ENCODE measurements around the gene NR2F2.

The NR2F2 gene

GRCh38 chr15:96331144-96331944, 844 bp downstream of the NR2F2 start:
- DNase-seq (ENCODE audit: insufficient read length, low spot score) (no peak), FAIRE-seq (no peak)

GRCh38 chr15:96331945-96332636, 1.6 kb downstream of the NR2F2 start:
- DNase-seq (ENCODE audit: insufficient read length, low spot score): no peak
- no peak for FAIRE-seq

- no peak for FAIRE-seq
Measured at GRCh38 chr15:96332637-96333121, 2.2 kb downstream of the NR2F2 start.

GRCh38 chr15:96333131-96334016, 2.9 kb downstream of the NR2F2 start:
- DNase-seq (ENCODE audit: insufficient read length, low spot score): no peak
- FAIRE-seq: no peak

More at GRCh38 chr15:96332637-96333121, 2.2 kb downstream of the NR2F2 start:
- no peak for DNase-seq (ENCODE audit: insufficient read length, low spot score)

GRCh38 chr15:96334017-96334704, 3.7 kb downstream of the NR2F2 start:
- FAIRE-seq (no peak), DNase-seq (ENCODE audit: insufficient read length, low spot score) (no peak)

GRCh38 chr15:96334705-96335410, 4.4 kb downstream of the NR2F2 start:
- FAIRE-seq (no peak), DNase-seq (ENCODE audit: insufficient read length, low spot score) (no peak)

- DNase-seq (ENCODE audit: insufficient read length, low spot score): no peak
- no peak for FAIRE-seq
Measured at GRCh38 chr15:96335411-96336024, 5.0 kb downstream of the NR2F2 start.

- FAIRE-seq (no peak), DNase-seq (ENCODE audit: insufficient read length, low spot score) (no peak)
Measured at GRCh38 chr15:96336108-96336595, 5.7 kb downstream of the NR2F2 start.

- DNase-seq (ENCODE audit: insufficient read length, low spot score) (no peak), FAIRE-seq (no peak)
Measured at GRCh38 chr15:96336596-96337364, 6.3 kb downstream of the NR2F2 start.

- FAIRE-seq (no peak), DNase-seq (ENCODE audit: insufficient read length, low spot score) (no peak)
Measured at GRCh38 chr15:96337365-96338023, 7.0 kb downstream of the NR2F2 start.

GRCh38 chr15:96338074-96338765, 7.7 kb downstream of the NR2F2 start:
- FAIRE-seq: no peak
- DNase-seq (ENCODE audit: insufficient read length, low spot score): no peak

GRCh38 chr15:96338766-96339618, 8.5 kb downstream of the NR2F2 start:
- FAIRE-seq (no peak), DNase-seq (ENCODE audit: insufficient read length, low spot score) (no peak)

GRCh38 chr15:96339619-96340347, 9.3 kb downstream of the NR2F2 start:
- no peak for DNase-seq (ENCODE audit: insufficient read length, low spot score)

GRCh38 chr15:96340348-96340597, 9.8 kb downstream of the NR2F2 start:
- no peak for FAIRE-seq
- no peak for DNase-seq (ENCODE audit: insufficient read length, low spot score)

More at GRCh38 chr15:96339619-96340347, 9.3 kb downstream of the NR2F2 start:
- FAIRE-seq: no peak

- DNase-seq (ENCODE audit: insufficient read length, low spot score): no peak
- no peak for FAIRE-seq
Measured at GRCh38 chr15:96340598-96341512, 10.4 kb downstream of the NR2F2 start.
